OCI-LY1 (cell line): ENCODE data around the gene MBNL1.

Source experiments
- H2AFZ ChIP-seq: fragments of 200-600 bp; sonication (generic), shearing (Covaris generic); 2 replicates; pipeline ENCODE4 v1.6.0; 2014; ENCODE audit warnings: antibody characterized with exemption, mild to moderate bottlenecking, low read length
- H3F3A ChIP-seq: fragments of 200-600 bp; sonication (generic), shearing (Covaris generic); 2 replicates; pipeline ENCODE4 v1.6.0; 2014; ENCODE audit warnings: mild to moderate bottlenecking, antibody characterized with exemption, low read length, moderate library complexity; ENCODE audit not compliant: insufficient read depth
- H3K27ac ChIP-seq: fragments of 200-600 bp; sonication (generic); 2 replicates; pipeline ENCODE4 v1.5.1; 2014; ENCODE audit warnings: low read length, mixed run types, mild to moderate bottlenecking, low read depth; ENCODE audit not compliant: poor library complexity, severe bottlenecking
- H3K27me3 ChIP-seq: fragments of 200-600 bp; sonication (generic); 2 replicates; pipeline ENCODE4 v1.6.0; 2014; ENCODE audit warnings: antibody characterized with exemption, mild to moderate bottlenecking, low read length, moderate library complexity; ENCODE audit not compliant: insufficient read depth
- H3K36me3 ChIP-seq: fragments of 200-600 bp; sonication (generic); 2 replicates; pipeline ENCODE4 v1.6.1; 2014; ENCODE audit warnings: mild to moderate bottlenecking, antibody characterized with exemption, low read length, moderate library complexity, mixed read lengths; ENCODE audit not compliant: insufficient read depth
- H3K4me1 ChIP-seq: fragments of 200-600 bp; sonication (generic); 2 replicates; pipeline ENCODE4 v1.5.1; 2014; ENCODE audit warnings: mild to moderate bottlenecking, low read length, moderate library complexity; ENCODE audit not compliant: insufficient read depth, severe bottlenecking
- H3K4me2 ChIP-seq: fragments of 200-600 bp; sonication (generic), shearing (Covaris generic); 2 replicates; pipeline ENCODE4 v1.6.1; 2014; ENCODE audit warnings: low read length
- H3K4me3 ChIP-seq: fragments of 200-600 bp; sonication (generic); 2 replicates; pipeline ENCODE4 v1.5.1; 2014; ENCODE audit warnings: low read length, low read depth, mild to moderate bottlenecking, mixed read lengths; ENCODE audit not compliant: poor library complexity, severe bottlenecking
- H3K79me2 ChIP-seq: fragments of 200-600 bp; shearing (Covaris generic); 2 replicates; pipeline ENCODE4 v1.6.1; 2016; ENCODE audit warnings: mixed run types, low read length, mixed read lengths; ENCODE audit not compliant: insufficient read depth
- H3K9ac ChIP-seq: fragments of 200-600 bp; sonication (generic), shearing (Covaris generic); 2 replicates; pipeline ENCODE4 v1.6.1; 2014; ENCODE audit warnings: mild to moderate bottlenecking, low read length, mixed read lengths
- H3K9me2 ChIP-seq: fragments of 200-600 bp; sonication (generic), shearing (Covaris generic); 2 replicates; pipeline ENCODE4 v1.6.1; 2014; ENCODE audit warnings: low read depth, mild to moderate bottlenecking, low read length, mixed read lengths
- H3K9me3 ChIP-seq: fragments of 200-600 bp; shearing (Covaris generic); 2 replicates; pipeline ENCODE4 v1.6.1; 2014; ENCODE audit warnings: low read length, mixed read lengths
- H4K20me1 ChIP-seq: fragments of 200-600 bp; sonication (generic), shearing (Covaris generic); 2 replicates; pipeline ENCODE4 v1.6.0; 2016; ENCODE audit warnings: mild to moderate bottlenecking, low read length; ENCODE audit not compliant: insufficient read depth
- EZH2 ChIP-seq: fragments of 200-600 bp; sonication (generic), shearing (Covaris generic); IDR thresholded peaks from 2 replicates; pipeline ENCODE4 v1.8.0; 2017; ENCODE audit warnings: borderline replicate concordance, mixed run types, mild to moderate bottlenecking, antibody characterized with exemption, low read length, moderate library complexity, mixed read lengths
- TF ChIP-seq, protein P1 (sequence below): fragments of 200-600 bp; sonication (generic), shearing (Covaris generic); IDR thresholded peaks from 2 replicates; pipeline ENCODE4 v1.5.1; 2017; ENCODE audit warnings: mild to moderate bottlenecking, antibody characterized with exemption, low read length, moderate library complexity, mixed read lengths

The MBNL1 gene

DNA sequence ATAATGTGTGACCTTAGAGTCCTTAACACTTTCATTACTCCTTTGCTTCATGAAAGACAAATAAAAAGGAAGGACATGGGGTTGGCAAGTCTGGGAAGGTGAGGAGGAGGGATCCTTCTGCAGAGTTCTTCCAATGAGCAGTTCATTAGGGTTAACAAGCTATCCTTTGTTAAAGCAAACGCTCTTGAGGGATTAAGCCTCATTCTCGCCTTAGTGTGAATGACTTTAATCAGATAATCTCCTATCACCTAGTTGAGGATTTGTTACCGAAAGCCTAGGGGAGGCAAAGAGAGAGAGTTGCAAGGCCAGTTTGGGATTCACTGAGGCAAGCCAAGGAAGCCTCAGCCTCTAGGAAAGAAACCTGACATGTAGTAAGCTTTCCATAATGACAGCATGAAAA is 7.4 kb upstream of the MBNL1 start:
- H3K36me3 ChIP-seq, result 0 out of 2 replicates have a peak, but pooled peaks cover 9% of the 10 kb centered on the region
- no peaks in the 10 kb centered on the region for H3F3A ChIP-seq
- no peak overlapping the region for H3K4me3 ChIP-seq
- H2AFZ ChIP-seq, result no peak overlapping the region
- H3K27me3 ChIP-seq, result no peaks in the 10 kb centered on the region
- TF ChIP-seq, protein P1, sequence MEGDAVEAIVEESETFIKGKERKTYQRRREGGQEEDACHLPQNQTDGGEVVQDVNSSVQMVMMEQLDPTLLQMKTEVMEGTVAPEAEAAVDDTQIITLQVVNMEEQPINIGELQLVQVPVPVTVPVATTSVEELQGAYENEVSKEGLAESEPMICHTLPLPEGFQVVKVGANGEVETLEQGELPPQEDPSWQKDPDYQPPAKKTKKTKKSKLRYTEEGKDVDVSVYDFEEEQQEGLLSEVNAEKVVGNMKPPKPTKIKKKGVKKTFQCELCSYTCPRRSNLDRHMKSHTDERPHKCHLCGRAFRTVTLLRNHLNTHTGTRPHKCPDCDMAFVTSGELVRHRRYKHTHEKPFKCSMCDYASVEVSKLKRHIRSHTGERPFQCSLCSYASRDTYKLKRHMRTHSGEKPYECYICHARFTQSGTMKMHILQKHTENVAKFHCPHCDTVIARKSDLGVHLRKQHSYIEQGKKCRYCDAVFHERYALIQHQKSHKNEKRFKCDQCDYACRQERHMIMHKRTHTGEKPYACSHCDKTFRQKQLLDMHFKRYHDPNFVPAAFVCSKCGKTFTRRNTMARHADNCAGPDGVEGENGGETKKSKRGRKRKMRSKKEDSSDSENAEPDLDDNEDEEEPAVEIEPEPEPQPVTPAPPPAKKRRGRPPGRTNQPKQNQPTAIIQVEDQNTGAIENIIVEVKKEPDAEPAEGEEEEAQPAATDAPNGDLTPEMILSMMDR, result no peak
- no peak for TF ChIP-seq EZH2
- no peak overlapping the region for H3K4me2 ChIP-seq
- H3K4me1 ChIP-seq, result peaks cover 56% of the 10 kb centered on the region
- H3K9me3 ChIP-seq, result no peaks in the 10 kb centered on the region
- no peaks in the 10 kb centered on the region for H3K9me2 ChIP-seq
- H4K20me1 ChIP-seq, result no peaks in the 10 kb centered on the region
- no peak overlapping the region for H3K9ac ChIP-seq
- H3K79me2 ChIP-seq, result peaks cover 37% of the 10 kb centered on the region
- no peak overlapping the region for H3K27ac ChIP-seq

DNA sequence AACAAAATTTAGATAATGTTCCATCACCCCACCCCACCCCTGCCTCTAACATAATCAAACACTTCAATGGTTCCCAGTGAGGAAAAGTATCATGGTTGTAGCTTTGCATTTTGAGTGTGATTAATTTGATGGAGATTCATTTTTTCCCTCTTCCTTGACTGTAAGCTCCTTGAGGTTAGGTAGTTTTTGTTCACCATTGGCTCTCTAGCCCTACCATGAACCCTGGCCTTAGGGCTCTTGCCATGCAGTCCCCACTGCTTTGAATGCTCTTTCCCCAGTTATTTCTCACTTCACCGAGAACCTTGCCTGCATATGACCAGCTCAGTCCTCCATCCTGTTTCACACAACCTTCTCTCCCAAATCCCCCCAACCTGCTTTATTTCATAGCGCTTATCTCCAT is 5.0 kb upstream of the MBNL1 start:
- H4K20me1 ChIP-seq, result no peaks in the 10 kb centered on the region
- H3K27me3 ChIP-seq, result no peaks in the 10 kb centered on the region
- H3K4me1 ChIP-seq, result peaks cover 52% of the 10 kb centered on the region
- H3F3A ChIP-seq, result no peaks in the 10 kb centered on the region
- peaks cover 27% of the 10 kb centered on the region for H3K79me2 ChIP-seq
- H3K9me3 ChIP-seq, result no peaks in the 10 kb centered on the region
- H3K27ac ChIP-seq, result peak overlapping the region; percentile 10
- 0 out of 2 replicates have a peak, but pooled peaks cover 9% of the 10 kb centered on the region for H3K36me3 ChIP-seq
- no peak overlapping the region for H3K9ac ChIP-seq
- no peaks in the 10 kb centered on the region for H3K9me2 ChIP-seq
- TF ChIP-seq EZH2, result no peak
- TF ChIP-seq, protein P1, result no peak
- H3K4me3 ChIP-seq, result no peak overlapping the region
- no peak overlapping the region for H3K4me2 ChIP-seq
- no peak overlapping the region for H2AFZ ChIP-seq

DNA sequence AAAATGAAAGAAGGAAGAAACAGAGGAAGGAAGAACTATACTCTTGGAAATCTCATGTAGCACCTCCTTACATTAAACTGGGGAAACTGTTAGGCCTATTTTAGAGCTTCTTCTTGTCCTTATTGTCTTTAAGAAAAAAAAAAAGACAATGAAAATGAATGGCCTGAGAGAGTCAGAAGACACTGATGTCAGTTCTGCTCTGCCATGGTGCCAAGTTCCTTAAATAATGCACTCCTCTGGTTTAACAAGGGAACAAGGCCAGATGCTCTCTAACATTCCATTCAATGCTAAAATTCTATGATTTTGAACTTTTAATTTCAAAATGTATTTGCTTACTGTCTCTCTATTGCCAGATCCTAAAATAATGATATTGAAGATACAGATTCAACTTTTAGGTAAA is 4.4 kb upstream of the MBNL1 start:
- Histone ChIP-seq H3K9me3 (no peaks in the 10 kb centered on the region), H3F3A (no peaks in the 10 kb centered on the region), H2AFZ (no peak overlapping the region), H3K27me3 (no peaks in the 10 kb centered on the region), H3K36me3 (peaks cover 14% of the 10 kb centered on the region; the same call in 1 of the 2 replicates), H3K9ac (no peak overlapping the region), H3K27ac (peak overlapping the region; percentile 24), H3K9me2 (no peaks in the 10 kb centered on the region), H3K4me3 (no peak overlapping the region), H3K79me2 (peaks cover 23% of the 10 kb centered on the region), H4K20me1 (no peaks in the 10 kb centered on the region), H3K4me1 (peaks cover 48% of the 10 kb centered on the region), H3K4me2 (no peak overlapping the region)
- TF ChIP-seq, protein P1, result no peak
- TF ChIP-seq EZH2, result no peak
